ENCODE data around the gene CTDSPL.

The CTDSPL gene

GRCh38 chr3:37955918-37956707 lies 94.4 kb downstream of the CTDSPL start:
- H3K79me2 ChIP-seq (ENCODE audit: control insufficient read depth, insufficient read depth, low read length, unreplicated experiment), result no peaks in the 10 kb centered on the region
- H3K36me3 ChIP-seq (ENCODE audit: insufficient read depth, low read length), result peaks cover 15% of the 10 kb centered on the region
- H3K4me1 ChIP-seq (ENCODE audit: control insufficient read depth, insufficient read depth, low read length, unreplicated experiment), result no peaks in the 10 kb centered on the region
- H3K4me3 ChIP-seq (ENCODE audit: low read depth, low read length), result no peak overlapping the region
- no peak overlapping the region for H3K27ac ChIP-seq (ENCODE audit: low read depth, low read length)
- no peaks in the 10 kb centered on the region for H3K27me3 ChIP-seq (ENCODE audit: insufficient read depth, low read length)
- no peak overlapping the region for H2AFZ ChIP-seq (ENCODE audit: low read length, unreplicated experiment)

- H3K4me3 ChIP-seq (ENCODE audit: low read depth, low read length), result no peak overlapping the region
- H2AFZ ChIP-seq (ENCODE audit: low read length, unreplicated experiment), result no peak overlapping the region
- no peak overlapping the region for H3K27ac ChIP-seq (ENCODE audit: low read depth, low read length)
- H3K36me3 ChIP-seq (ENCODE audit: insufficient read depth, low read length), result peaks cover 13% of the 10 kb centered on the region
- H3K4me1 ChIP-seq (ENCODE audit: control insufficient read depth, insufficient read depth, low read length, unreplicated experiment), result no peaks in the 10 kb centered on the region
- H3K27me3 ChIP-seq (ENCODE audit: insufficient read depth, low read length), result no peaks in the 10 kb centered on the region
- H3K79me2 ChIP-seq (ENCODE audit: control insufficient read depth, insufficient read depth, low read length, unreplicated experiment), result no peaks in the 10 kb centered on the region
These were observed 95.3 kb downstream of the CTDSPL start for GRCh38 chr3:37956723-37957538.

- no peak overlapping the region for H2AFZ ChIP-seq (ENCODE audit: low read length, unreplicated experiment)
- H3K27me3 ChIP-seq (ENCODE audit: insufficient read depth, low read length), result no peaks in the 10 kb centered on the region
- no peak overlapping the region for H3K4me3 ChIP-seq (ENCODE audit: low read depth, low read length)
- H3K79me2 ChIP-seq (ENCODE audit: control insufficient read depth, insufficient read depth, low read length, unreplicated experiment), result no peaks in the 10 kb centered on the region
- H3K4me1 ChIP-seq (ENCODE audit: control insufficient read depth, insufficient read depth, low read length, unreplicated experiment), result no peaks in the 10 kb centered on the region
- peaks cover 7% of the 10 kb centered on the region for H3K36me3 ChIP-seq (ENCODE audit: insufficient read depth, low read length)
- no peak overlapping the region for H3K27ac ChIP-seq (ENCODE audit: low read depth, low read length)
These were observed 95.9 kb downstream of the CTDSPL start for GRCh38 chr3:37957539-37957936.

GRCh38 chr3:37961622-37962431 lies 100.1 kb downstream of the CTDSPL start:
- Histone ChIP-seq H3K27me3 (ENCODE audit: insufficient read depth, low read length) (no peaks in the 10 kb centered on the region), H3K36me3 (ENCODE audit: insufficient read depth, low read length) (no peaks in the 10 kb centered on the region), H3K4me1 (ENCODE audit: control insufficient read depth, insufficient read depth, low read length, unreplicated experiment) (peaks cover 6% of the 10 kb centered on the region), H3K4me3 (ENCODE audit: low read depth, low read length) (no peak overlapping the region), H3K79me2 (ENCODE audit: control insufficient read depth, insufficient read depth, low read length, unreplicated experiment) (no peaks in the 10 kb centered on the region), H3K27ac (ENCODE audit: low read depth, low read length) (no peak overlapping the region), H2AFZ (ENCODE audit: low read length, unreplicated experiment) (no peak overlapping the region)

GRCh38 chr3:37963016-37963415 lies 101.3 kb downstream of the CTDSPL start:
- Histone ChIP-seq H3K79me2 (ENCODE audit: control insufficient read depth, insufficient read depth, low read length, unreplicated experiment) (no peaks in the 10 kb centered on the region), H3K27ac (ENCODE audit: low read depth, low read length) (no peak overlapping the region), H3K27me3 (ENCODE audit: insufficient read depth, low read length) (no peaks in the 10 kb centered on the region), H3K36me3 (ENCODE audit: insufficient read depth, low read length) (no peaks in the 10 kb centered on the region), H3K4me3 (ENCODE audit: low read depth, low read length) (no peak overlapping the region), H2AFZ (ENCODE audit: low read length, unreplicated experiment) (no peak overlapping the region), H3K4me1 (ENCODE audit: control insufficient read depth, insufficient read depth, low read length, unreplicated experiment) (peaks cover 6% of the 10 kb centered on the region)

- Histone ChIP-seq H3K4me1 (ENCODE audit: control insufficient read depth, insufficient read depth, low read length, unreplicated experiment) (peaks cover 6% of the 10 kb centered on the region), H3K36me3 (ENCODE audit: insufficient read depth, low read length) (no peaks in the 10 kb centered on the region), H3K27me3 (ENCODE audit: insufficient read depth, low read length) (no peaks in the 10 kb centered on the region), H3K27ac (ENCODE audit: low read depth, low read length) (no peak overlapping the region), H3K4me3 (ENCODE audit: low read depth, low read length) (no peak overlapping the region), H3K79me2 (ENCODE audit: control insufficient read depth, insufficient read depth, low read length, unreplicated experiment) (no peaks in the 10 kb centered on the region), H2AFZ (ENCODE audit: low read length, unreplicated experiment) (no peak overlapping the region)
These were observed 102.0 kb downstream of the CTDSPL start for GRCh38 chr3:37963635-37964034.

- no peaks in the 10 kb centered on the region for H3K36me3 ChIP-seq (ENCODE audit: insufficient read depth, low read length)
- peaks cover 6% of the 10 kb centered on the region for H3K4me1 ChIP-seq (ENCODE audit: control insufficient read depth, insufficient read depth, low read length, unreplicated experiment)
These were observed 102.5 kb downstream of the CTDSPL start for GRCh38 chr3:37964146-37964545.

GRCh38 chr3:37964716-37965115 lies 103.0 kb downstream of the CTDSPL start:
- Histone ChIP-seq H3K27ac (ENCODE audit: low read depth, low read length) (no peak overlapping the region), H3K36me3 (ENCODE audit: insufficient read depth, low read length) (no peaks in the 10 kb centered on the region), H3K79me2 (ENCODE audit: control insufficient read depth, insufficient read depth, low read length, unreplicated experiment) (no peaks in the 10 kb centered on the region), H3K27me3 (ENCODE audit: insufficient read depth, low read length) (no peaks in the 10 kb centered on the region), H3K4me1 (ENCODE audit: control insufficient read depth, insufficient read depth, low read length, unreplicated experiment) (peaks cover 6% of the 10 kb centered on the region), H3K4me3 (ENCODE audit: low read depth, low read length) (no peak overlapping the region), H2AFZ (ENCODE audit: low read length, unreplicated experiment) (no peak overlapping the region)

More at GRCh38 chr3:37964146-37964545, 102.5 kb downstream of the CTDSPL start:
- H3K4me3 ChIP-seq (ENCODE audit: low read depth, low read length), result no peak overlapping the region
- no peaks in the 10 kb centered on the region for H3K27me3 ChIP-seq (ENCODE audit: insufficient read depth, low read length)
- H2AFZ ChIP-seq (ENCODE audit: low read length, unreplicated experiment), result no peak overlapping the region
- no peak overlapping the region for H3K27ac ChIP-seq (ENCODE audit: low read depth, low read length)
- no peaks in the 10 kb centered on the region for H3K79me2 ChIP-seq (ENCODE audit: control insufficient read depth, insufficient read depth, low read length, unreplicated experiment)

- H3K4me1 ChIP-seq (ENCODE audit: control insufficient read depth, insufficient read depth, low read length, unreplicated experiment), result peaks cover 6% of the 10 kb centered on the region
- no peak overlapping the region for H3K4me3 ChIP-seq (ENCODE audit: low read depth, low read length)
- no peaks in the 10 kb centered on the region for H3K36me3 ChIP-seq (ENCODE audit: insufficient read depth, low read length)
- H3K27me3 ChIP-seq (ENCODE audit: insufficient read depth, low read length), result no peaks in the 10 kb centered on the region
- no peaks in the 10 kb centered on the region for H3K79me2 ChIP-seq (ENCODE audit: control insufficient read depth, insufficient read depth, low read length, unreplicated experiment)
- no peak overlapping the region for H2AFZ ChIP-seq (ENCODE audit: low read length, unreplicated experiment)
- no peak overlapping the region for H3K27ac ChIP-seq (ENCODE audit: low read depth, low read length)
These were observed 105.7 kb downstream of the CTDSPL start for GRCh38 chr3:37967260-37967881.

GRCh38 chr3:37968199-37968598 lies 106.5 kb downstream of the CTDSPL start:
- no peaks in the 10 kb centered on the region for H3K36me3 ChIP-seq (ENCODE audit: insufficient read depth, low read length)
- H3K27me3 ChIP-seq (ENCODE audit: insufficient read depth, low read length), result no peaks in the 10 kb centered on the region
- H3K4me3 ChIP-seq (ENCODE audit: low read depth, low read length), result no peak overlapping the region
- H2AFZ ChIP-seq (ENCODE audit: low read length, unreplicated experiment), result no peak overlapping the region
- H3K79me2 ChIP-seq (ENCODE audit: control insufficient read depth, insufficient read depth, low read length, unreplicated experiment), result no peaks in the 10 kb centered on the region
- H3K4me1 ChIP-seq (ENCODE audit: control insufficient read depth, insufficient read depth, low read length, unreplicated experiment), result peaks cover under 1% of the 10 kb centered on the region
- no peak overlapping the region for H3K27ac ChIP-seq (ENCODE audit: low read depth, low read length)

Data from ACC112 (cell line).